ENCODE data around the gene KSR2.
"Not testable (repeated sequence)": the region's sequence is repeated elsewhere in the genome, so short reads cannot be mapped to it uniquely, and the experiment has no call there.

Gene KSR2

GRCh38 chr12:117890137-117890536 lies 78.7 kb downstream of the KSR2 start:
- no peak for DNase-seq

DNA sequence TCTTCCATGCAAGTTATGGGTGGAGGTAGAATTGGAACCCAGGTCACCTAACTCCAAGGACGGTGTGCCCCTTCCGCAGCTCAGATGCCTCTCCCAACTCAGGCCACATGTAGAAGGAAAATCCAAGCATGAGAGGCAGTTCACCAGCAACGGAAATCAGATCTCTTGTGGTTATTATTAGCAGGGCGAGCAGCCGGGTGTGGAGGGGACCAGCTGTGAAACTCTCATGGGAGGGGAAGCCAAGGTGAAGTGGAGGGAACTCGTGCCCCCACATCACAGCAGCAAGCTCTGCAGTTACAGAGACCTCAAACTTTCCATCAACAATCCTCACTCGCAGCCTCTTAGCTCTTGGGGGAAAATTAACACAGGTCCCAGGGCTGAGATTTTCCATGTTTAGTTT lies 79.7 kb downstream of the KSR2 start:
- no peak for DNase-seq

DNA sequence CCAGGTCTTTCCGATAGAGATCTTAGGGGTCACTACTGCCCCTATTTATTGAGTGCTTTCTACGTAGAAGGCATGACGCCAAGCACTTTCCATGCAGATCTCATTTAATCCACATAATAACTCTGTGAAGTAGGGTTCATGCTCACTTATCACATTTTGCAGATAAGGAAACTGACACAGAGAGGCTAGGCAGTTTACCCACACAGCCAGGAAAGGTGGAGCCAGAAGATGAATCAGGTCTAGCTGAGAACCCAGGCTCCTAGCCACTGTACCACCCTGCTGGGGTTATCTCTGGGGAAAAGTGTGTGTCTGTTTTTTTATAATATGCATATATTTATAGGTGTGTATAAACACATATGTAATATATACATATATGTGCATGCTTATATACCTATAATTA lies 83.6 kb downstream of the KSR2 start:
- no peak for DNase-seq

- no peak for DNase-seq
Measured at GRCh38 chr12:117884161-117884560, 84.6 kb downstream of the KSR2 start.

DNA sequence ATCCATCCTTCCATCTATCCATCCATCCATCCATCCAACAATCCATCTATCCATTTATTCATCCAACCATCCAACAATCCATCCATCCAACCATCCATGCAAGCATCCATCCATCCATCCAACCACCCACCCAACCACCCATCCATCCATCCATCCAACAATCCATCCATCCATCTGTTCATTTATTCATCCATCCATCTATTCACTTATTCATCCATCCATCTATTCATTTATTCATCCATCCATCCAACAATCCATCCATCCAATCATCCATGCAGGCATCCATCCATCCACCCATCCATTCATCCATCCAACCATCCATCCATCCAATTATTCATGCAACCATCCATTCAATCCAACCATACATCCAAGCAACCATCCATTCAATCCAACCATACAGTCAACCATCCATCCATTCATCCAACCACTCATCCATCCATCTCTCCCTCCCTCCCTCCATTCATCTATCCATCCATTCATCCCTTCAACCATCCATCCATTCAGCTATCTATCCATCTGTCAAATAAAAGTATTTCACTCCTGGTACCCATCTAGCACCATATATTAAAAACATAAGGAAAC lies 86.1 kb downstream of the KSR2 start:
- no peak for DNase-seq

GRCh38 chr12:117882181-117882580 lies 86.6 kb downstream of the KSR2 start:
- no peak for DNase-seq

GRCh38 chr12:117881517-117881916 lies 87.3 kb downstream of the KSR2 start:
- no peak for DNase-seq

- DNase-seq: no peak
Measured at GRCh38 chr12:117878605-117879004, 90.2 kb downstream of the KSR2 start.

DNA sequence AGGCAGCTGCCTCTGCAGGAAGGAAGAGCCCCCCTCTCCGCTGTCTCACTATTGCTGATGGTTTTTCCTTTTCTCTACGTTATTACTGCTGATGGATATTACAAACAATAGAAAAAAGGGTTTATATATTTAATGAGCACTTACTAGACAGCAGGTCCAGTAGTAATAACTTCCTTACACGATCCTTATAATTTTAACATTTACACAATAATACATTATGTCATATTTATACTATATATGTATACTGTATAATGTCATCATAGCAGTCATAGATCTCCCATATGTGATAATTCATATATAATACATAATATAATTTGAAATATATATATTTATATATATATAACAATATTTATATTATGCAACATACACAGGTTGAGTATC lies 92.4 kb downstream of the KSR2 start:
- no peak for DNase-seq

DNA sequence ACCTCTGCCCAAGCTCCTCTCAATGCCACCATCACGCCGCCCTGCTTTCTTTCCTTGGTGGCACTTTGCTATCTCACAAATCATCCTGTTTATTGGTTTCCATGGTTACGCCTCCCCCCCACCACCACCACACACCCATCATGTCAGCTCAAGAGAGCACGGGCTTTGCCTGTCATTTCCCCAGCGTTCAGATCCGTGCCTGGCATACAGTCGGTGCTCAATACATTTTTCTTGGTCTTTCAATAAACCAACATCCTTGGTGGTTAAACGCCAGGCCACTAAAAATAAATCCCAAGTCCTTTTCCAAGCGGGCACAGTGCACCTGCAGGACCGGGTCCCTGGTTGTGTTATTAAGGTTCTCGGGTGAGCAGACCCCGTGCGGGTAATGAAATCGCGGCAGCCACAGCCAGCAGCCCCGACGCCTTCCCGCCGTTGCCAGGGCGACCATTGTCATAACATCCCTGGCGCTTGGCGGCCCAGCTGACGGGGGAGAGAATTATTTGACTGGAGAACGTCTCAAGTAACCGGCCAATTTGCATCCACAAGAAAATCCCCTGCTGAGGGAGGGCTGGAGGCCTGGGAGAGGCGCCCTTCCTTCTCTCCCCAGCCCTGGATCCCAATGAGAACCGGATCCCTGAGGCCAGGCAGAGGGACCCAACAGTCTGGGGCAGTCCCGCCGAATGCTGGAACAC lies 92.9 kb downstream of the KSR2 start:
- DNase-seq: no peak

DNA sequence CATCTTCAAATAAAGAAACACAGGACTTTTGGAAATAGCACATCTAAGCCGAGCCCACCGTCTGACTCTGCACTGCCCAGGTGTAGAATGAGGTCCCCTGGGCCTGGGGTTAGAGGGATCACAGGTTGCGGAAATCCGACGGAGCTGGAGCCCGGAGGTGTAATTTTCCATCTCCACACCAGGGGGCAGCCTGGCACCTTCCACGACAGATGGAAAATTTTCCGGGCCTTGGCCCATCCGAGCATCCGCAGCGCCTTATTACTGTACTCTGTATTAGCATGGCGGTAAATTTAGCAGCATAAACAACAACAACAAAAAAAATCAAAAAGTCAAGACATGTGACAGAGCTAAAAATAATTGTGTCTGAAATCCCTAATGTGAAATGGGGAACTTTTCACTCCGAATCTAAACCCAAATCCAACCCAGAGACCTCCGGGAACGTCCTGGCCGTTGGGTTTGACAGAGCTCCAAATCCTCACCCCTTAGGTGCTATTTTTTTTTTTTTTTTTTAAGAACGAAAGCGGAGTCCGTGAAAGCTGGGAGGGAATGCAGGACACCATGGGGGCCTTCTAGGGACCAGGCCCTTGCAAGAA lies 93.9 kb downstream of the KSR2 start:
- peak; percentile 49 for DNase-seq

GRCh38 chr12:117874198-117874597 lies 94.6 kb downstream of the KSR2 start:
- not testable (repeated sequence) for DNase-seq

DNA sequence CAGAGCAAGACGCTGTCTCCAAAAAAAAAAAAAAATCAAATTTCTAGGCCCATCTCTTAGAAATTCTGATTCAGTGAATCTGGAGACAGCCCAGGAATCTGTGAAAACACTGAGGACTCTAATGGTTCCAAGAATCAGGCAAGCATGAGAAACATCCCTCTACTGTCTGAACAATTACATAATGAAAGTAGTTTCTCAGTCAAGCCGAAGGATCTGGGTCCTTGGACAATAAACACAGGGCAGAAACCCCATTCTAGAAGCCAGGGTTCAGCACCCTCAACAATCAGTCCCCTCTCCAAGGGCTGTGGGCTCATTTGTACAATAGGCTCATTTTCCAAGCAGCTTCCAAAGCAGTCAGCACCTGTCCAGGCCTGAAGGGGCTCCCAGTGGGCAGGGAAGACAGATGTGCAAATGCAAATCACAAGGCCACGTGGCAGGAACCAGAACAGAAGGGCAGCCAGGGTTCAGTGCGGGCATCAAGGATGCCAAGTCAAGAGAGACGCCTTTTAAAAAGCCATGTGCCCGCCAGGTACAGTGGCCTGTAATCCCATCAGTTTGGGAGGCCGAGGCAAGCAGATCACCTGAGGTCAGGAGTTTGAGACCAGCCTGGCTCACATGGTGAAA lies 96.1 kb downstream of the KSR2 start:
- no peak for DNase-seq

GRCh38 chr12:117869551-117869950 lies 99.2 kb downstream of the KSR2 start:
- DNase-seq: no peak

- DNase-seq: no peak
Measured at GRCh38 chr12:117867348-117867747, 101.4 kb downstream of the KSR2 start.

DNA sequence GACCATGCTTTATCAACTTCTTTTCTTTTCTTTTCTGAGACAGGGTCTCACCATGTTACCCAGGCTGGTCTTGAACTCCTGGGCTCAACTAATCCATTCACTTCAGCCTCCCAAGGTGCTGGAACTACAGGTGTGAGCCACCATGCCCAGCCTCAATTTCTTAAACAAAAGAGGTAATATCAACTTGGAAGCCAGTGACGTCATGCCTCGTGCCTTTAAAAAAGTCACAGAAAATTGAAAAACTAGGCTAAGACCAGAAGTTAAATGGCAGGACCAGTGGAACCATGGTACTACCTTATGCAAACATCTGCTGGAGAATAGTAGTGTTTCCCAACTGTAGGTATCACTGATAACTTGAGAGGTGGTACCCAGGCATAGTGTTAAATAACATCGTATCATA lies 103.3 kb downstream of the KSR2 start:
- no peak for DNase-seq

DNA sequence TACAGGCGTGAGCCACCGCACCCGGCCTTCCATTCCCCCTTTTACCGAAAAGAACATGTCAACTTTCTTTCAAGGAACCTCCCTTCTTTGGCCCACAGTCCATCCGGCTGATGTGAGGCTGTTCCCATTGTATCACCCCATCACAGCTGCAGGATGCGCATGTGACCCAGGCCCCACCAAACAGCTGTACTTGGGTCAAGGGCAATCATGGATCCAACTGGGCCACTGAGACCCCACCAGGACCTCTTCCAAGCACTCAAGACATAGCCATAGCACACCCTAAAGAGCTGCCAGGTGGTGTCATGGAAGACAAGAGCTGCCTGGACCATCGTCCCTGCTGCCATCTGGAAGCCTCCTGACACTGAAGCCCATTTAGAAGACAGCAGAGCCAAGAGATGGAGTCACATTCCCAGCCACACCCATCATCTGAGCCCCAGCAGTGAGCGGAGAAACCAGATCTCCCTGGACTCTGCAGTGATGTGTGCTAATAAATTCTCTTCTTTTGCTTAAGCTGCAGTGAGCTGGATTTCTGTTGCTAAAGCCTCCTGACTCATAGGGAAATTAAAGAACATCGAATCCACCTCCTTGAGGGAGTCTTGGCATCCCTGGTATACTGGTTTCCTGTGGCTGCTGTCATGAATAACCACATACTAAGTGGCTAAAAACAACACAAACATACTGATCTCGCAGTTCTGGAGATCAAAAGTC lies 105.6 kb downstream of the KSR2 start:
- DNase-seq: no peak

- no peak for DNase-seq
Measured at GRCh38 chr12:117861691-117862090, 107.1 kb downstream of the KSR2 start.

DNA sequence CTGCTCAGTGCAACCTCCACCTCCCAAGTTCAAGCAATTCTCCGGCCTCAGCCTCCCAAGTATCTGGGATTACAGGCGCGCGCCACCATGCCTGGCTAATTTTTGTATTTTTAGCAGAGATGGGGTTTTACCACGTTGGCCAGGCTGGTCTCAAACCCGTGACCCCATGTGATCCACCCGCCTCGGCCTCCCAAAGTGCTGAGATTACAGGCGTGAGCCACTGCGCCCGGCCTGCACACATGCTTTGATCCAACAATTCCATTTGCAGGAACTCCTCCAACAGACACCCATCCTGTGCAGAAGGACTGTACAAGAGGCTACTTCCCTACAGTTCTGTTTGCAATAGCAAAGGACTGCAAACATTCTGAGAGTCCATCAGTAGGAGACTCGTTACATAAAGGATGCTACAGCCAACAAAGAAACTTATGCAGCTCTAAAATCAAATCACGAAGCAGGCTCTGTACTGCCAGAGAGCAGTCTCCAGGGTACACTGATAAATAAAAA lies 108.0 kb downstream of the KSR2 start:
- DNase-seq: not testable (repeated sequence)

- no peak for DNase-seq
Measured at GRCh38 chr12:117860111-117860510, 108.7 kb downstream of the KSR2 start.

- no peak for DNase-seq
Measured at GRCh38 chr12:117857632-117858612, 110.9 kb downstream of the KSR2 start.

GRCh38 chr12:117857139-117857538 lies 111.7 kb downstream of the KSR2 start:
- not testable (repeated sequence) for DNase-seq
